ENCODE measurements around the gene RASA3.

Gene RASA3

DNA sequence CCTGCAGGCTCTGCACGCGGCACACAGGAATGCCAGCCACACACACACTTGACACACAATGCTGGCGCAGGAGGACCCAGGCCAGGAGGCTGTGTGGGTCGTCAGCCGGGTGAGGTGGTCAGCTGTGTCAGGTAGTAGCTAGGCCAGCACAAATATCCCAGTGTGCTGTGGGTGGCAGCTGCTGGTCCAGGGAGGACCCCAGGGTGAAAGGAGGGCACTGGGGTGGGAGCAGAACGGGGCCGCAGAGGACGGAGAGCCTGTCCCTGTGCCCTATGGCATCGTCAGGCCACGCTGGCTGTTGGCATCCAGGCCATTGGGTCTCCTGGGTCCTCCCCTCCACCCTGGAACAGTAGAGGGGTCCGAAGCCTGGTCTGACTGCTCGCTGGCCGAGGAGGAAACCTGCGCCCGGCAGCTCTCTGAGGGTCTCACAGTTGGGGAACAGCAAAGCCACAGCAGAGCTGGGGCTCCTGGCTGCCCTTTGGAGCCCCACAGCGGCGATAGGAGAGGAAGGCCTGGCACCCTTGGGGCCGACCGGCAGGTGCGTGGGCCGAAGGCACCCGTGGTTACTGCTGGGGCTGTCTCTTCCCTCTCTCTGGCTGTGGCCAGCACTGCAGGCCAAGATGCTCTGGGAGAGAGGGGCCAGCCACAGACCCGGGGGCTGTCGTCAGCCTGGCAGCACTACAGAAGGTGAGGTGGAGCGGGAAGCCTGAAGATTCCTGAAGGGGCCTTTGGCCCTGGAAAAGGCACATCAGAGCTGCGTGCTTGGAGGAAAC is 185.8 kb downstream of the RASA3 start:
- no peak for DNase-seq

DNA sequence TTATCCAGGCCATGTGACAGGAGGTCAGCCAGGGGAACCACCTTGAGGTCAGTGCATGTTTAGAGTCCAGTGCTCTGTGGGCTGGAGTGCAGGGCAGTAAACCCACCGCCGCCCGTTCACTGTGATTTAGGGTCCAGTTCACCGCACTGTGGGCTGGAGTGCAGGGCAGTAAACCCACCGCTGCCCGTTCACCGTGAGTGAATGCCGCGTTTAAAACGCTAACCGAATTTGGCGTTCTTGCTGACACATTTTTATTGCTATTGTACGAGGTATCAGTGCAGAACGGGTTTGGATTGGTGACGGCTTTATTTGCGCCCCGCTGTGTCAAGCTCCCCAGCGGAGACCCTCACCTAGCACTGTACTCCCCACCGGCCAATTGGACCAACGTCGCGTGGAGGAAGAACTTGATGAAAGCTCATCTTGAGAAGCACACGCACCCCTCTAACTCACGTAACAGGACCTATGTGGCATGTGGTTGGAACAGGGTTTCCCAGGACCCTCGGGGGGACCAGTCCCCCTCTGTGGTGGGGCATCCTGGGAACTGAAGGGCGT is 186.5 kb downstream of the RASA3 start:
- no peak for DNase-seq

GRCh38 chr13:113943821-113944565 is 188.4 kb downstream of the RASA3 start:
- DNase-seq: no peak

DNA sequence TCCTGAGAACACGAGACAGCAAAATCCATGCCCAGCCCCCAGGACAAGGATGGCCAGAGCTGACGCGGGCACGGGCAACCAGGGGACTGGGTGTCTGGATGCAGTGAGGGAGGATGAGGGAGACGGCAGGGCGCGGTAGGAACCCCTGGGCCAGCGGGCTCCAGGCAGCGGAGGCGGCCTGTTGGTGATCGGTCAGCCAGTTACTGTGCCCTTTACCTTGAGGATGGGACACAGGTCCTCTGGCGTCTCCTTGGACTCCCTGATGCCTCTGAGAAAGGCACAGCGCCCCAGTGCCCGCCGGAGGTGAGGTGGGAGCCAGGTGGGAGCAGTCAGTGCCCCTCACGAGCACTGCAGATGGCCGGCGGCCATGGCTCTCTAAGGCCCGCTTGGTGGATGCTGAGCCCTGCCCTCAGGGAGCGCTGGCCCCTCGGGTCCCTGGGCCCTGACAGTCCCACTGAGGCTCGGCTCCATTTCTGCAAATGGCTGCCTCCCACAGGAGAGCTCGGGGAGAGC is 189.8 kb downstream of the RASA3 start:
- DNase-seq: no peak

DNA sequence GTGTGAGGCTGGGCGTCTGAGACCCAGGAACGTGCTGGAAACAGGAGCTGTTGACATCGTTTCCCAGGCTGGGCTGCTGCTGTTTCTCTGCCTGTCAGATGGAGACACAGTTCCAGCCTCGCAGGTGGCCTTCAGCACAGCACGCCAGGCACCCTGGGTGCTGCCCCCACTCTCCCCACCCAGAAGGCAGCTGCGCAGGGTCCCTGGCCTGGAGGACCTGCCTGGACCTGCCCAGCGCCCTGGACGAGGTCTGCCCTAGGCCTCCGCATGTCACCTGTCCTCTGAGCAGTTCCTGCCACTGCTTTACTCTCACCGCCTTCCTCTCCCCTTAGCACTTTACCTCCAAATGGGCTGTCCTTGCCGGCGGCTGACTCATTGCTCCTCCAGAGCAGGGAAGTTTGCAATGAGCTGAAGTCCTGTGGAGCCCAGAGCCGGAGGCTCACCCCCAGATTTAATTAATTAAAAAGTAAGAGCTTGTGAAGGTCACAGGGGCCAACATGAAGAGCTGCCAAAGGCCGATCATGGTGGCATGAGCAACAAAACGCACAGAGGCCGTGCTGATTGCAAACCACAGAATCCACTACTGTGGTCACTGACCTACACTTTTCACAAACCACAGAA is 190.7 kb downstream of the RASA3 start:
- DNase-seq: no peak

- no peak for DNase-seq
Measured at GRCh38 chr13:113939944-113940297, 192.5 kb downstream of the RASA3 start.

- no peak for DNase-seq
Measured at GRCh38 chr13:113939129-113939943, 193.1 kb downstream of the RASA3 start.

- DNase-seq: no peak
Measured at GRCh38 chr13:113938716-113939115, 193.7 kb downstream of the RASA3 start.

GRCh38 chr13:113938246-113938645 is 194.2 kb downstream of the RASA3 start:
- no peak for DNase-seq

GRCh38 chr13:113937527-113938180 is 194.8 kb downstream of the RASA3 start:
- no peak for DNase-seq

GRCh38 chr13:113937073-113937472 is 195.3 kb downstream of the RASA3 start:
- no peak for DNase-seq

- DNase-seq: no peak
Measured at GRCh38 chr13:113936166-113936965, 196.1 kb downstream of the RASA3 start.

- DNase-seq: no peak
Measured at GRCh38 chr13:113935001-113935844, 197.2 kb downstream of the RASA3 start.

- no peak for DNase-seq
Measured at GRCh38 chr13:113934576-113934975, 197.8 kb downstream of the RASA3 start.

GRCh38 chr13:113933901-113934300 is 198.5 kb downstream of the RASA3 start:
- no peak for DNase-seq

- no peak for DNase-seq
Measured at GRCh38 chr13:113931841-113932459, 200.5 kb downstream of the RASA3 start.

DNA sequence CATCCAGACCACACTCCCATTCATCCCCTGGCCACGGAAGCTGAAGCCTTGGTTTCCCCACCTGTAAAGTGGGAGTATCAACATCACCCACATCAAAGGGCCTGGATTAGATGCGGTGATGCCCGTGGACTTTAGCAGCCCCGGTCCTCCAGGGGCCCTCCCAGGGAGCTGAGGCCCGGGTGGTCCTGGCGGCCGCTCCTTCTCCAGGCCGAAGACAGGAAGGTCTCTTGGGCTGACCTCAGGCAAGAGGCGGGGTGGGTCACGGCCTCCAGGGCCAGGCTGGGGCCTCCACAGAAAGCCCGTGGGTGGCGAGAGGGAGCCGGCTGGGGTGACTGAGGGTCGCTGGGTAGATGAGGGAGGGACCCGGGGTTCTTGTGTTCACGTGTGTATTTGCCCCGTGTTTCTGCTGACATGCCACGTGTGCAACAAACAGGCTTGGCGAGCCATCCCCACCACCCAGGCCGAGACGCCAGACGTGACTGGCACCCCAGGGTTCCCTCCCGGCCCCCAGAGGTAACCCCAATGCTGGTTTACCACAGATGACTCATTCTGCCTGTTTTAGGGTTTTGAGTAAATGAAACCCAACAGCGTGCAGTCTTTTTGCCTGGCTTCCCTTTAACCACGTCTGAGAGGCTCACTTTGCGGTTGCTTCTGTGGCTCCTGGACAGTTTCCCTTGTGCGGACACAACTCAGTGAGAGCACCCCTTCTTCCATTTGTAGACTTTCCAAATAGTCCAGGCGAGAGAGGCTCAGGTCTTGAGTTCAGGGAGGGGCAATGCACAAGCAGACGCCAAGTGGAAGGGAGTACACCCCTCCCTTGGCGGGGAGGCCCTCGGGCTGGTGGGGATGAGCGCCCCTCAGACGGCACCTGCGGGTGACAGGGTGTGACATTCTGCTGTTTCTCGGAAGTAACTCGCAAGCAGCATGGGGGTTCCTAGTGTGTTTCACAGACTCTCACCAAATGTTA is 201.5 kb downstream of the RASA3 start:
- peak; percentile 60 for DNase-seq
